ENCODE measurements around the gene ORMDL1.
A peak's percentile ranks its signal among the peaks of the same experiment; 100 is the strongest.

ORMDL1 gene

GRCh38 chr2:189783927-189784867 is at the start of gene ORMDL1, which contains the start of gene PMS1:
Gene ORMDL1, minus strand, starts transcription at chr2:189784339. Its CDS starts 1,744 bp downstream, at chr2:189782595.
Gene PMS1, plus strand, starts transcription at chr2:189784450. Its CDS starts 7,360 bp downstream, at chr2:189791810.
- DNase-seq: peak; percentile 94

DNA sequence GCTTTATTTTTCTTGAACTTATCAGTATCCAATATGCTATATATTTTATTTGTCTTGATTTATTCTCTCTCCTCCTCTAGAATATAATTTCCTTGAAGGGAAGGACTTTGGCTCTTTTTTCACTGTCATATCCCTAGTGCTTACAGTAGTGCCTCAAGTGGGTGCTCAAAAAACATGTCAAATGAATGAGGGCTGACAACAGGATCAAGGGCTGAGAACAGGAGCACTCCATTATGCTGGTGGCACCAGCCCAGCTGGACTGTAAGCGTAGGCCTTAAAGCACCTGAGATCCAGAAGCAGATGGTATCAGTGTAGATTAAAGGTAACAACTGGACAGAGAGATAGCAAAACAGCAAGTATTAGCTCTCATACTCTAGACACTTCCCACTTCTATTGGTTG is 46.4 kb upstream of the ORMDL1 start:
- DNase-seq: no peak

DNA sequence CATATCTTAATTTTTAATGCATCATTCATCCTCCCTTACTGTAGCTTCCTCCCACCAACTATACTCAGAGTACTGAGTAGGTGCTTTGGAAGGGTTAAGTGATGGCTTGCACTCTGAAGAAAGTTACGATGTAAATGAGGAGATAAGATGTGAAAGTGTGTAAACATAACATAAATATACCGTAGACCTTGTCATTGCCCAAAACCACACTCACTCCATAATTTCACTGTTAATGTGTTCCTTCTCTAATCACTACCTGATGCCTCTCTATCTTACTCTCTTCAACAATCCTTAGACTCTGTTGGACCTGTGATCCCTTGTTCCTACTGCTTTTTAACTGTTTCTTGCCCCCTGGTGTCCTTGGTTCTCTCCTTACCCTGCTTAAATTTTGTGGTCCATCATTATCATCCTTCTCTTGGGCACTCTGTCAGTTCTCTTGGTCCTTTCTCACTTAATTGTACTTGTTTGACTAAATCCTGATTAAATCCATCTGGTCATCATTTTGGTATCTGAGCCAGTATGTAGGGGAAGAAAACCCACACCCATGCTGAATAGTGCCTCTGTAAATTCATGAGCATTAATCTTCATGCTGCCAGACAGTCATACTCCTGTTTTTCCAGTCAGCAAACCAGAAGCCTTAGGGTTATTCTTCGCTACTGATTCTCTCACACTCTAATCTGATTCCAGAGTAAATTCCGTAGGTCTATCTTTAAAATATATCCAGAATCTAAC is 45.1 kb upstream of the ORMDL1 start:
- DNase-seq: no peak

DNA sequence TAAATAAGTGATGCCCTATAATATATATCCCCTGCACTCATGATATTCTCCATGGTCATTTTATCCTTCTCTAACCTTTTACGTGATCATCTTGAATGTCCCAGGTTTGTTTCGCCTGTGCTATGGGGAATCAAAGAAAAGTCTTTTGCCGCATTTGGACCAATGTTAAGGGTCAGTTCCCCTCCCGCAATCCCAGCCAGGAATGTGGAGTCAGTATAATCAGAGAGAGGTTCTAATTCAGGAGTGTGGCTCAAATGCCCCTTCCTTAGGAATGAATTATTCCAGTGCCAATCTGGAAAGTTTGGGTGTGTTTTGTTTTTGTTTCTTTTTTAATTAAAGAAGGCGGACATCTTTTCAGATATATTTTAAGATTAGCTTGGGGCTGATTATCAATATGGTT is 41.9 kb upstream of the ORMDL1 start:
- no peak for DNase-seq

- no peak for DNase-seq
Measured at GRCh38 chr2:189824694-189825396, 40.7 kb upstream of the ORMDL1 start.

- no peak for DNase-seq
Measured at GRCh38 chr2:189821953-189822748, 38.0 kb upstream of the ORMDL1 start.

GRCh38 chr2:189819297-189819704 is 35.2 kb upstream of the ORMDL1 start:
- no peak for DNase-seq

DNA sequence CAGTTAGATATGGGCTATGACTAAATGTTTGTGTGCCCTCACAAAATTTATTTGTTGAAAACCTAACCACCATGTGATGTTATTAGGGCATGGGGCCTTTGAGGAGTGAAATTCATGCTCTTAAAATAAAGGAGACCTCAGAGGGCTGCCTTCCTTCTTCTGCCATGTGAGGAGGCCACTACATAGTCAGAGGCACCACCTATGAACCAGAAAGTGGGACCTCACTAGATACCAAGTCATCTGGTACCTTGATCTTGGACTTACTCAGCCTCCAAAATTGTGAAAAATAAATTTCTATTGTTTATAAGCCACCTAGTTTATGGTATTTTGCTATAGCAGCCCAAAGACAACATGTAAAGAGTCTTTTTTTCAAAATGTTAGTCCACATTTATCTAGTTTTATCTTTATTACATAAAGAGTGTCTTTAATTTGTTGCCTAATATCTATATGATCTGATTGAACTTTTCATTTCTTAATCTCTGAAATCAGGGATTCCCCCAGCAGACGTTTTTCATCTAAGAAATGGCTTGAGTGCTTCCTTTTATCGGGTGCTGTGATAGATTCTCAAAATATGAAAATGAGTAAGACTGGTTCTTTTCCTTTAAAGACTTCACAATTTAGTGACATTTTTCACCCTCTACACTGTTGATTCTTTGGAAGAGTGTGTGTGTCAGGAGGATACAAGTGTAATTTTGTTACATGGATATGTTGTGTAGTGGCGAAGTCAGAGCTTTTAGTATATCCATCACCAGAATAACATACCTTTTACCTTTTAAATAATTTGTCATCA is 34.3 kb upstream of the ORMDL1 start:
- DNase-seq: no peak

DNA sequence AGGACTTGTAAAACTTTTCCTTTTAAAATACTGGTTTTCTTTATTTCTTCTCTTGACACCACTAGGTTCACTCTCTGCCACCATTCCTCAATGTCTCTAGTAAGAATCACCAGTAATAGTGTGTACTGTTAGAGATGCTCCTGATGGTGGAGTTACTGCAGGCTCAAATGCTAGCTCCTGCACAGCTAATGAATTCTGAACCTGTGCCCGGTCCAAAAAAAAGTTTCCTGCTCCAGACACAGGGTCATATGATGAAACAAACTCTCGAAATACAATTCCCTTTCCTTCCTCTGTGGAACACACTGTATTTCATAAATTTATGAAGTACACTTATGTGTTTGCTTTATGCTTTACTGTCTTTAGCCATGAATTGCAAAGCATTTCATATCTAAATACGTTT is 19.3 kb upstream of the ORMDL1 start:
- DNase-seq: no peak

- no peak for DNase-seq
Measured at GRCh38 chr2:189802396-189802912, 18.3 kb upstream of the ORMDL1 start.

- DNase-seq: no peak
Measured at GRCh38 chr2:189799531-189799930, 15.4 kb upstream of the ORMDL1 start.

DNA sequence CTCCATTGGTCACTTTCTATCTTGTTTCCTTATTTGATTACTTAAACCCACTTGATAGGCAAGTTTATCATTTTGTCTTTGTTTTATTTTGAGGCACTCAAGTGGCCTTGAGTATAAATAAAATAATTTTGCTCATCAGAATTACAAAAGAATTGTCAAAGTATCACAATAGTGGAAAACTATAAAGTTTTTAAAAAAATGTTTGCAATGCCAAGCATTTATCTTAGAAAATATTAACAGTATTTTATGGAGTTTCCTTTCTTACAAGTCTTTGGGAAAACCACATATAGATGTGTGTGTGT is 14.8 kb upstream of the ORMDL1 start:
- no peak for DNase-seq

- DNase-seq: no peak
Measured at GRCh38 chr2:189798312-189799029, 14.3 kb upstream of the ORMDL1 start.

DNA sequence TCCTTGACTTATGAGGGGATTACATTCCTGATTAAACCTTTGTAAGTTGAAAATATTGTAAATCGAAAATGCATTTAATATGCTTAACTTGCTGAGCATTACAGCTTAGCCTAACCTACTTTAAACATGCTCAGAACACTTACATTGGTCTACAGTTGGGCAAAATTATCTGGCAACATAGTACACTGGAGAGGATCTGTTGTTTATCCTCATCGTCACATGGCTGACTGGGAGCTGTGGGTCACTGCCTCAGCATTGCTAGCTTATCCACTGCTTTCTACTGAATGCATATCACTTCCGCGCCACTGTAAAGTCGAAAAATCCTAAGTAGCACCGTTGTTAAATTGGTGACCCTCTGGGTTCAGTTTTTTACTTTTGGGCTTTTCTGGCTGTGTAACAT is 13.8 kb upstream of the ORMDL1 start:
- no peak for DNase-seq

DNA sequence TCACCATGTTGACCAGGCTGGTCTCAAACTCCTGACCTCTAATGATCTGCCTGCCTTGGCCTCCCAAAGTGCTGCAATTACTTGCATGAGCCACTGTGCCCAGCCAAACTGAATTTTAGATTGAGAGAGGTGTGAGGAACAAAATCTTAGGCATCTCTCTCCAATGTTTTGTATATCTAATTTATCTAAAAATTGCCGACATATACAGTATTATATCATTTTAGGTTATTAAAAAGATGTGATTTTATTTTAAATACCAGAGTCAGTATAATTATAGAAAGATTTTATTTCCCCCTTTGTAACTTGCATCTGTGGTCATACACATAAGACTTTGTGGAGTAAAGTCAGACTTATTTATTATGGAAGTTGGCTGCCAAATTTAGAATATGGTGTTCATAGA is 10.2 kb upstream of the ORMDL1 start:
- no peak for DNase-seq

- DNase-seq: no peak
Measured at GRCh38 chr2:189791338-189792042, 7.4 kb upstream of the ORMDL1 start.

DNA sequence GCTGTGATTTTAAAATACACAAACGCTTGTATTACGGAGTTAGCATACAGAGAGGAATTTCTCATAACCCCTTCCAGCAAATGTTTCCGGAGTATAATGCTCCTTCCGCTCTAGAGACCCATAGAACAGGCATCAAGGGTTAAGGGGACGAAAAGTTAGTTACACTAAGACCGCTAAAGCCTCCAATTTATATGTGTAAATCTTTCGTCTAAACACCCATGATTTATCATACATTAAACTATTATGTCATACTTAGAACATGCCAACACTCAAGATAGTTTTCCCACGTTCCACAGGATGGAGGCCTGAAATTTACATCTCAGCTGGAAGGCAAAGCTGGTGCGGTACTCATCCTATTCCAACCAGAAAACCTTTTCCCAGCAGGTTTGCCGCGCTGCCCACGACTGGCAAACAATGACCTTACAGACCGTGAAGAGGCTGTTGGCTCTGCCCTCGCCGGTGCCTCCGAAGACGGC is 650 bp downstream of the ORMDL1 start:
- DNase-seq: no peak

DNA sequence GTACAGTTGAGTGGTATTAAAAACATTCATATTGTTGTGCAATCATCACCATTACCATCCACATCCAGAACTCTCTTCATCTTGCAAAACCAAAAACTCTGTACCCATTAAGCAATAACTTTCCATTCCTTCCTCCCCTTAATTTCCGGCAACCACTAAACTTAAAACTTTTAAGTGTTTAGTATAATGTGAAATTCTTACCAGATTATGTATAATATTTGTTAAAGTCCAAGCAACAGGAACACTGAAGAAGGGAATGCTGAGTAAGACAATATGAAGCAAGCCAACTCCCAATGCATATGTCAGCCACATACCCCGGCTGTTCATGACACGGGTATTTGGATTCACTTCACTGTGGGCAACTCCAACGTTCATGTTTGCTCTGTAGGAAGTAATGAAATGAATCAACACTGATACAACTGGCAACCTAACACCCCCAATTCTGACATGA is 1.9 kb downstream of the ORMDL1 start:
- DNase-seq: no peak

DNA sequence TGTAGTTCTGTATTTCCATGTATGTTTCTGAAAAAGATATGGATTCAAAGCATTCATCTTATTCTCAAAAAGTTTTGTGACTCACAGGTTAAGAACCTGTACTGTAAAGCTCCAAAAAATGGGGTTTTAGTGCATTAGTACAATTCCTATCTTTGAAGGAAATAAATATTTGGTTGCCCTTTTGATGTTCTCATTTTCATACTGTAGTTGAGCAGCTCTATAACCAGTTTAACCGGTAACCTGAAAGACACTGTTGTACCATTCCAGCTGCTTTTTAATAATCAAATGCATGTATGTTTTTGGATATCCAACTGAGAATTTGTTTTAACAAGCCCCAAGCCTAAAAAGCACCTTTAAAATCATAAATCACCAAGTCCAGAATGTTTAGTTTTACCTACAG is 11.9 kb downstream of the ORMDL1 start:
- no peak for DNase-seq

Data from CD4-positive, alpha-beta T cell treated with Interleukin-6 for 4 hours (primary cell).